Keratinocyte (primary cell): Measurements from ENCODE around the gene TMEM176B. TPM values are rescaled to one million over a fixed set of nuclear protein-coding genes. Genes with fewer than 3 reads are reported as not detected.

Experiments used
- DNase-seq: peaks from one replicate; pipeline ENCODE4 v3.0.0-alpha.2; 2011; ENCODE audit warnings: low read depth, missing footprints, low spot score
- FAIRE-seq: peaks from 2 replicates; lab custom pipeline; 2011; peaks lifted over from hg19 to GRCh38; lab: Jason Lieb, UNC
- H2AFZ ChIP-seq: 2 replicates; pipeline ENCODE4 v1.6.0; 2012; ENCODE audit warnings: low read length, control low read depth, inconsistent platforms; ENCODE audit not compliant: control insufficient read depth
- H3K27ac ChIP-seq: 2 replicates; pipeline ENCODE4 v1.5.1; 2011; ENCODE audit warnings: low read length; ENCODE audit not compliant: control insufficient read depth, insufficient read depth
- H3K27me3 ChIP-seq: 3 replicates; pipeline ENCODE4 v1.6.0; 2011; ENCODE audit warnings: low read length; ENCODE audit not compliant: control insufficient read depth, insufficient read depth; ENCODE audit errors: extremely low read depth
- H3K36me3 ChIP-seq, 2 experiments: 2 replicates in 1 of 2; 3 replicates in 1 of 2; pipeline ENCODE4 v1.5.1; 2011; ENCODE audit warnings: low read length in 2 of 2, mild to moderate bottlenecking in 1 of 2; ENCODE audit not compliant: control insufficient read depth in 2 of 2, insufficient read depth in 2 of 2; ENCODE audit errors: extremely low read depth in 1 of 2
- H3K4me1 ChIP-seq: 3 replicates; pipeline ENCODE4 v1.5.1; 2011; ENCODE audit warnings: low read length; ENCODE audit not compliant: control insufficient read depth, insufficient read depth; ENCODE audit errors: extremely low read depth
- H3K4me2 ChIP-seq: 3 replicates; pipeline ENCODE4 v1.6.0; 2011; ENCODE audit warnings: low read depth, low read length; ENCODE audit not compliant: control insufficient read depth, insufficient read depth; ENCODE audit errors: extremely low read depth
- H3K4me3 ChIP-seq, 3 experiments: fragments of 200-600 bp in 1 of 3; sonication (generic) in 1 of 3; 2 replicates in 2 of 3; 3 replicates in 1 of 3; pipeline ENCODE4 v1.5.1; 2011 to 2016; ENCODE audit warnings: low read length in 3 of 3, mild to moderate bottlenecking in 3 of 3, control low read depth in 2 of 3, inconsistent platforms in 1 of 3, low read depth in 1 of 3, mixed read lengths in 1 of 3, mixed run types in 1 of 3, moderate library complexity in 1 of 3; ENCODE audit not compliant: control insufficient read depth in 2 of 3, insufficient read depth in 2 of 3; ENCODE audit errors: extremely low read depth in 1 of 3
- H3K79me2 ChIP-seq: 2 replicates; pipeline ENCODE4 v1.6.0; 2012; ENCODE audit warnings: low read length; ENCODE audit not compliant: control insufficient read depth, insufficient read depth
- H3K9ac ChIP-seq: 3 replicates; pipeline ENCODE4 v1.6.0; 2011; ENCODE audit warnings: low read length; ENCODE audit not compliant: control insufficient read depth, insufficient read depth; ENCODE audit errors: extremely low read depth
- H3K9me1 ChIP-seq: 3 replicates; pipeline ENCODE4 v1.6.0; 2011; ENCODE audit warnings: low read length; ENCODE audit not compliant: control insufficient read depth, insufficient read depth; ENCODE audit errors: extremely low read depth
- H3K9me3 ChIP-seq: 2 replicates; pipeline ENCODE4 v1.5.1; 2012; ENCODE audit warnings: low read depth, low read length; ENCODE audit not compliant: control insufficient read depth
- H4K20me1 ChIP-seq: 3 replicates; pipeline ENCODE4 v1.6.0; 2011; ENCODE audit warnings: low read length; ENCODE audit not compliant: control insufficient read depth, insufficient read depth; ENCODE audit errors: extremely low read depth
- EZH2 ChIP-seq: IDR thresholded peaks from one replicate; pipeline ENCODE4 v1.6.1; 2012; ENCODE audit warnings: inconsistent platforms, mild to moderate bottlenecking, low read length, moderate library complexity
- dilution Hi-C: fragments of 300-500 bp; cut with MboI; formaldehyde crosslinking; loops from one replicate; pipeline ENCODE4 v1.7.0; 2020; ENCODE audit warnings: low sequenced_read_pairs; ENCODE audit not compliant: extremely low pct_ligation_motif_present
- polyA plus RNA-seq, 5 experiments: library from polyadenylated mRNA; depleted of rRNA in 3 of 5; stranded (reverse) in 3 of 5; stranded (forward) in 1 of 5; unstranded in 1 of 5; fragments of >200 nt; gene quantifications; 1 replicate in 1 of 5; 2 replicates in 3 of 5; 3 replicates in 1 of 5; pipeline versions ENCODE4 v1.2.1 to v1.2.3, GENCODE V29; 2011 to 2012; ENCODE audit warnings: missing spikeins in 2 of 5, low read depth in 1 of 5, low replicate concordance in 1 of 5
- TF ChIP-seq, protein P1 (sequence below), 3 experiments: IDR thresholded peaks in 1 of 3; conservative IDR thresholded peaks in 1 of 3; optimal IDR thresholded peaks in 1 of 3; 2 replicates in 2 of 3; 3 replicates in 1 of 3; pipeline versions ENCODE3 to v1.5.1; 2011; ENCODE audit warnings: low read length in 3 of 3, mild to moderate bottlenecking in 3 of 3, moderate library complexity in 2 of 3, control low read depth in 1 of 3, inconsistent platforms in 1 of 3; ENCODE audit not compliant: insufficient read depth in 2 of 3; ENCODE audit errors: extremely low read depth in 1 of 3

TMEM176B gene
- polyA plus RNA-seq, 1 donor (not counting 4 experiments of a cell fraction or from before 2014, with no cell fraction given) = not detected

DNA sequence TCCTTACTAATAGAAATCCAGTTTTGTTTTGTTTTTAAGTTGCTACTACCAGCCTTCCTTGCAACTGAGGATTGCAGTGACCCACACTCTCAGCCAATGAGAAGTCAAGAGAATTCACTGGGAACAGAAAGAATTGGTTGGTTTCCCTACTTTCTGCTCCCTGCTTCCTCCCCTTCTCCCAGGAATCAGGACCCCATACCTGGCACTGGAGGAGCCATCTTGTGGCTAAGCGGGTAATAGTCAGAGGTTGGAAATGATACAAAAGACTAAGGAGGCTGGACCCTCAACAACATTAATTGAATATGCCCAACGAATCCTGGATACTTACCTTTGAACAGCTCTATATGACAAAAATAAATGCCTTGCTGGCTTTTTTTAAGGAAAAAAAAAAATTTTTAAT lies 6.7 kb upstream of the TMEM176B start:
- Histone ChIP-seq H3K27me3 (peaks cover 11% of the 10 kb centered on the region), H3K9ac (no peak overlapping the region), H3K4me2 (no peak overlapping the region), H3K9me3 (no peaks in the 10 kb centered on the region), H3K27ac (no peak overlapping the region), H3K4me3 (no peak overlapping the region), H3K79me2 (no peaks in the 10 kb centered on the region), H3K4me1 (no peaks in the 10 kb centered on the region), H3K36me3 (no peaks in the 10 kb centered on the region), H2AFZ (no peak overlapping the region), H4K20me1 (no peaks in the 10 kb centered on the region), H3K9me1 (no peaks in the 10 kb centered on the region)
- no peak for FAIRE-seq
- DNase-seq = no peak
- dilution Hi-C loops = no loop called here
- TF ChIP-seq EZH2 = no peak
- TF ChIP-seq, protein P1, sequence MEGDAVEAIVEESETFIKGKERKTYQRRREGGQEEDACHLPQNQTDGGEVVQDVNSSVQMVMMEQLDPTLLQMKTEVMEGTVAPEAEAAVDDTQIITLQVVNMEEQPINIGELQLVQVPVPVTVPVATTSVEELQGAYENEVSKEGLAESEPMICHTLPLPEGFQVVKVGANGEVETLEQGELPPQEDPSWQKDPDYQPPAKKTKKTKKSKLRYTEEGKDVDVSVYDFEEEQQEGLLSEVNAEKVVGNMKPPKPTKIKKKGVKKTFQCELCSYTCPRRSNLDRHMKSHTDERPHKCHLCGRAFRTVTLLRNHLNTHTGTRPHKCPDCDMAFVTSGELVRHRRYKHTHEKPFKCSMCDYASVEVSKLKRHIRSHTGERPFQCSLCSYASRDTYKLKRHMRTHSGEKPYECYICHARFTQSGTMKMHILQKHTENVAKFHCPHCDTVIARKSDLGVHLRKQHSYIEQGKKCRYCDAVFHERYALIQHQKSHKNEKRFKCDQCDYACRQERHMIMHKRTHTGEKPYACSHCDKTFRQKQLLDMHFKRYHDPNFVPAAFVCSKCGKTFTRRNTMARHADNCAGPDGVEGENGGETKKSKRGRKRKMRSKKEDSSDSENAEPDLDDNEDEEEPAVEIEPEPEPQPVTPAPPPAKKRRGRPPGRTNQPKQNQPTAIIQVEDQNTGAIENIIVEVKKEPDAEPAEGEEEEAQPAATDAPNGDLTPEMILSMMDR (optimal IDR thresholded peaks at IDR 0.05 in 1 of 3, IDR thresholded peaks at IDR 0.05 in 1 of 3, conservative IDR thresholded peaks at IDR 0.05 in 1 of 3; ENCODE audit: extremely low read depth in 1 of 3, insufficient read depth in 2 of 3, low read length in 3 of 3) = no peak

DNA sequence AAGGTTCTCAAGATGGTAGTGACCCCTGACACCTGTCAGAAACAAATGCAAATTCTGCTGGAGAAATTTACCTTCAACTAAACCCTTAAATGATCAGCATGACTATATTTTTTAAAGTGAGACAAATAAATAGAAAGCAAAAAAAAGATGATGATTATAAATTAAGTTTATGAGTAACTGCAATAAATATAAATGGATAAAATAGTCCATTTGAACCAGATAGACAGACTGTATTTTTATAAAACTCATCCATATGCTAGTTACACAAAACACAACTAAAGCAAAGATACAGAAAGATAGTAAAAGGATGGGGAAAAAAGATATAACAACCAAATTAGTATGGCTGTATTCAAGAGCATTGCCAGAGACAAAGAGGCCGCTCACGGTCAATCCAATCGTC lies 6.3 kb upstream of the TMEM176B start:
- dilution Hi-C loops = no loop called here
- Histone ChIP-seq H3K79me2 (no peaks in the 10 kb centered on the region), H3K9me1 (no peaks in the 10 kb centered on the region), H2AFZ (no peak overlapping the region), H3K4me1 (no peaks in the 10 kb centered on the region), H3K36me3 (no peaks in the 10 kb centered on the region), H3K4me3 (no peak overlapping the region), H4K20me1 (no peaks in the 10 kb centered on the region), H3K27ac (no peak overlapping the region), H3K4me2 (no peak overlapping the region), H3K9me3 (no peaks in the 10 kb centered on the region), H3K9ac (no peak overlapping the region), H3K27me3 (peaks cover 15% of the 10 kb centered on the region)
- no peak for TF ChIP-seq EZH2
- FAIRE-seq (no peak), DNase-seq (no peak)

DNA sequence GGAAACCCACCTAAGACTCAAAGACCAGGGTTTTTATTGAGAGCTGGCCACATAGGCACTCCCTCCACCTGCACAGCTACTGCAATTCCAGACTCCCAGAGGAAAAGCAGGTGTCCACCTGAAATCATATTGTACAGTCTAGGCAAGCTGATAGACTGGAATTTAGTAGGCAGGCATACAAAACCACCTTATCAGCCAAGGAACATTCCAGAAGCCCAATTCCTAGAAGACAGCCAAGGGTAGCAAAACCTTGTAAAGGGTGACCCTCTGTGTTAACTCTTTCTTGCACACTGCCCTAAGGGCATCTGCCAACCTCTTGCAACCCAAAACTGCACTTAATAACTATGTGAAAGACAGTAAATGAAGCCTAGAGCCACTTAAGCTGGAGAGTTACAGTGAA lies 5.7 kb upstream of the TMEM176B start:
- Histone ChIP-seq H3K9me3 (no peaks in the 10 kb centered on the region), H3K4me1 (no peaks in the 10 kb centered on the region), H2AFZ (no peak overlapping the region), H4K20me1 (no peaks in the 10 kb centered on the region), H3K27ac (no peak overlapping the region), H3K4me2 (no peak overlapping the region), H3K9ac (no peak overlapping the region), H3K27me3 (peaks cover 21% of the 10 kb centered on the region), H3K4me3 (no peak overlapping the region), H3K79me2 (no peaks in the 10 kb centered on the region), H3K9me1 (no peaks in the 10 kb centered on the region), H3K36me3 (no peaks in the 10 kb centered on the region)
- dilution Hi-C loops = no loop called here
- TF ChIP-seq, protein P1 (optimal IDR thresholded peaks at IDR 0.05 in 1 of 3, IDR thresholded peaks at IDR 0.05 in 1 of 3, conservative IDR thresholded peaks at IDR 0.05 in 1 of 3; ENCODE audit: extremely low read depth in 1 of 3, insufficient read depth in 2 of 3, low read length in 3 of 3) = no peak
- no peak for TF ChIP-seq EZH2
- no peak for DNase-seq
- FAIRE-seq = no peak
